NCI-H69 (cell line): ENCODE results near the gene GSTO2.

Experiments
- DNase-seq: peaks from one replicate; lab custom pipeline; 2025; lab: John Stamatoyannopoulos, UW

The GSTO2 gene

DNA sequence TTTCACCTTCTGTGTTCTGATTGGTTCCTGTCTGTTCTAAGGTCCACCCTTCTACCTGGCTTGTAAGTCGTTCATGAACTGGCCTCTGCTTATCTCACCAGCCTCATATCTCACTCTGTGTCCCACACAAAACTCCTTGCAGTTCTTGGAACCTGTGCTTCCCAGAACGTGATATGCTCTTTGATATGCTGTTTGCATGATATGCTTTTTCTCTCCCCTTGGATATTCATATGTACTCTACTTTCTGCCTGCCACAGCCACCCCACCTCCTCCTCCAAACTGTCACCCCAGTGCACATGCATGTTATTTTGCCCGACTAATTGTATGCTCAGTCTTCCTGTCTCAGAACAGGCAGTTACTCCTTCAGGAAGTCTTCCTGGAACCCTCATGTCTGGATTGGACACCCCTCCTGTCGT is 71.1 kb downstream of the GSTO2 start:
- DNase-seq: no peak

DNA sequence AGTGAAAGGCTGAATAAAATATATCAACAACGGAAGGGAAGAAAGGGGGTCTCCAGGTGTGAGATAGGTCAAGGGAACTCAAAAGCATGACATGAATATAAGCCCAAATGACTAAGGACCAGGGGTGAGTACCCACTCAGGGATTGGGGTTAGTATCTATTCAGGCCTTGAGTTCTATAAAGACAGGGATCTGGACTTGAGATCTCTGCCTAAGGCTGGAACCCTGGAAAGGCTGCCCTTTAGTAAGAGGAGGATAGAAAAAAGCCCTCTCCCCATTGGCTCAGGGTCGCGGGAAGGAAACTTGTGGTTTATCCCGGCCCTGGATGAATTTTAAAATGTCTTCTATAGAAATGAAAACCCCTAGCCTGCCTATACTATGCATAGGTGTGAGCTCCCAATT is 71.7 kb downstream of the GSTO2 start:
- DNase-seq: no peak

DNA sequence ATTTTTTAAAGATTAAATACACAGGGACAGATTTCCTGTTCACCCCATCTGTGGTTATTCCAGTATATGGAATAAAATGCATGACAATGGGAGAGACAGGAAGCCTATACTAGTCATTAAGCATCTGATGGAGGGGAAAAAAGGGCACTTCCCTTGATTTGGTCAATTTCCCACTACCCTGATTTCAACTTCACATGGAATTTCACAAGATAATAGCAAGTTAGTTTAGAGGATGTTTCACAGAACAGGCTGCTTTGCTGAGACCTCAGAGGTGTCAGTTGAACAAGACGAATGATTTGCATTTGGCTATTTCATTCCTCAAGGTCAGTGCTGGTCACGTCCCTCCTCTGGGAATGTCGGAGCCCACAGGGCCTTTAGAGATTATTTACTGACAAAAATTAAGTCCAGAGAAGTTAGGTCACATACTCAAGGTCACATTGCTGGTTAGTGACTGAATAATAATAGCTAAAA is 74.0 kb downstream of the GSTO2 start:
- no peak for DNase-seq

DNA sequence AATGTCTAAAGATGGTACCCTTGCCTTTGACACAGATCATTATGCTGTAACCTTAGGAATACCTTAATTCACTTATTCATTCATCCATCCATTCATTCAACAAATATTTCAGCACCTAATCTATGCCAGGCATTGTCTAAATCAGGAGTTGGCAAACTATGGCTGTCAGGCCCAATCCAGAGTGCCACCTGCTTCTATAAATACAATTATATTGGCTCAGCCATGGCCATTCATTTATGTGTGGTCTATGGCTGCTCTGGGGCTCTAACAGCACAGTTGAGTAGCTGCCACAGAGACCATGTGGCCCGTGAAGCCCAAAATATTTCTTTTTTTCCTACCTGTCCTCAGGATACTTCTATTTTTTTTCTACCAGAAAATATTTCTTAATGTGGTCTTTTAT is 75.2 kb downstream of the GSTO2 start:
- DNase-seq: no peak

DNA sequence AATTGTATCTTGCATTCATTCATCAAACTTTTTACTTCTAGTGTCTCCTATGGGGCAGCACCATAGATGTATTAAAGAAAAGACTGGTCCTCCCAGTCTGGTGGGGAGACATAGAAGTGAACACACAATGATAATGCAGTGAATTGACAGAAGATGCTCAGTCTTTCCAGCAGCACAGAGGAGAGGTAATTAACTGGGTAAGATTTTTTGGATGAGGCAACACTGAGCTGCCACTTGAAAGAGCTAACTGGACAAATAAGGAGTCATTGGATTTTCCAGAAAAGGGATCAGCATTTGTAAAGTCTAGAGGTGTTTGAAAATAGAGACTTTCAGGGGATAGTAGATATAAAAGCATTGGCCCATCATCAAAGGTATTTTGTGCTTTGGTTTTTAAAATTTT is 76.5 kb downstream of the GSTO2 start:
- DNase-seq: no peak

DNA sequence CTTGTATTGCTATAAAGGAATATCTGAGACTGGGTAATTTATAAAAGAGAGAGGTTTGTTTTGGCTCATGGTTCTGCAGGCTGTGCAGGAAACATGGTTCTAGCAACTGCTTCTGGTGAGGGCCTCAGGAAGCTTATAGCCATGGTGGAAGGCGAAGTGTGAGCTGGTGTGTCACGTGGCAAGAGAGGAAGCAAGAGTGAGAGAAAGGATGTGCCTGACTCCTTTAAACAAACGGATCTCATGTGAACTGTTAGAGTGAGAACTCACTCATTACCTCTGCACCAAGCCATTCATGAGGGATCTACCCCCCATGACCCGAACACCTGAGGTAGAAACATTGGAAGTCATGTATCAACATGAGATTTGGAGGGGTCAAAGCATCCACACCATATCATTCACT is 77.0 kb downstream of the GSTO2 start:
- no peak for DNase-seq

DNA sequence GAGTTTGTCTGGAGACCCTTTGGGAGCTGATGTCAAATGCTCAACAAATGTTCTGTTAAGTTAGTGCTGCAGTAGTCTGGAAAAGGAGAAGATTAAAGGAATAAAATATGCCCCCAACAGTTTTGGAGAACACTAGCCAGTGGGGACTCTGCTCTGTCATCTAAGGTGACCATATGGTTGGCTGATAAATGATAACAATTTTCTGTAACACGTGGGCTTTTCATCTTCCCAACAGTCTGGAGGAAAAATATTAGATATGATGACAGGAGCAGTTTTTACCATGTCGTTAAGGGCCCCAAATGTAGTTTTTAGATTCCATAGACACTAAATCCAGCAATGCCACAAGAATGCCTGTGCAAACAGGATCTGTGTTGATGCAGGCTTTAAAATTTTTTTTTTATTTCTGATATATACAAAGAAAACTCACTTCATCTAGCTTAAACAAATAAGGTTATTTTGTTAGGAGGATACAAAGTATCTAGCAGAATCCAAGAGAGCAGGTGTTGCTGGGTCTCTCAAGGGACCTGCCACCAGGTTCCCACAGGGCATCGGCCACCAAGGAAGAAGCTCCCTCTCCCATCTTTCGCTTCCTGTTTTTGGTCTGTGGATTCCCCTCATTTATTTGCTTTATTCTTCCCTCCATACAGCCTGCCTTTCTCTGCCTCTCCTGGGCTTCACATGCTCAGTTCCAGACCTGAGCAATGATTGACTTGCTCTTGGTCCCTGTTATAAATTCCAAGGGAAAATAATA is 78.5 kb downstream of the GSTO2 start:
- no peak for DNase-seq

DNA sequence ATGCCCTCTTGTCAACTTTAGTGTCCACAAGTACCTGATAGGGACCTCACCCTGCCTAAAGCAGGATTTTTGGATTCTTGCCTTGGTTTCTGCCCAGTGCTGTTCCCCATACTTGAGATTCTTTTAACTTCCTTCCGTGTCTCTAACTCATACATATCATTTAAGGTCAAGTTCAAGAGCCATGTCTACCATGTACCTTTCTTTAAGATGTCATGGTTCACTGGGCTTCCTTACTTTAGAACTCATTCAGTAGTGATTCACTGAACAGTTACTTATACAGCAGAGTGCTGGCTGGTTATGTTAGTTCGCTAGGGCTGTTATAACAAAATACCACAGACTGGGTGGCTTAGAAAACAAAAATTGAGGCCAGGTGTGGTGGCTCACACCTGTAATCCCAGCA is 79.6 kb downstream of the GSTO2 start:
- no peak for DNase-seq

DNA sequence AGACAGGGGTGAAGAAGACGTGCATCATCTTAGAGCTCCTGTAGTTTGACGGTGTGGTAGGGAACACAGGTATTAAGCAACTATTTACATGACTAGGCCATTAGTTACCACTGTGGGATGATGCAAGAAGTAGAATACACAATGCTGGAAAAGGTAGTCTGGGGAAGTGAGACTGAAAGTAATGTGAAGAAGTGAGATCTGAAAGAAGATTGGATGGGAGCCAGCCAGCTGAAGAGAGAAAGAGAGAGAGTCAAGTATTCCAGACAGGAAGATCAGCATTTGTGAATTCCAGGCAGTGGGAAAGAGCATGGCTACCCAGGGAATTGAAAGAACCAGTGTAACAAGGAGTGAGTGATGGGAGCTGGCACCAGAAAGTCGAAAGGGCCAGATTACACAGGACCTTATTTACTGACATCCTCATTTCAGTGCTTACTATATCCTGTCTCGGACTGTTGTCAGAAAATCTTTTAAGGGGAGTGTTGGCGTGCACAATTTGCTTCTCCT is 80.7 kb downstream of the GSTO2 start:
- DNase-seq: peak; percentile 44

DNA sequence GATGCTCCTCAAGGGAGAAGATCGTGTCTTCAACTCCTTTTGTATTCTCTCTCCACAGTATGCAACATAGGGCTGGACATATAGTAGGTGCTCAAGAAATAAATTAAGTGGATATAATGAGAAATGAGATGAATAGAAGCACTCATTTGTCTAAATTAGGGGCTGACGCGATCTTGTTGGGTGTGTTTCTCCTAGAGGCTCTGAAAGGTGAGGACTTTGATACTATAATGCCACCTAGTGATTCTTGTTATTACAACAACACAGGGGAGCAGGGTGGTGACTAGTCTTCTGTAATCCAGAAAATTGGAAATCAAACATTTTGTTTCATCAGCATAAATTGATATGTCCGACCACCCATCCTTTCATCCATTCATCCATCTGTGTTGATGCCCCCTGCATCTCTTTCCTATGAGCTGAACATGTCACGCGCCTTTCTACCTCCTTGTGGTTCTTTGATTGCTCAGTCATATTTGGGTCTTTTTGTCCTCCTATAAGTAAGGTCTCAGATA is 81.2 kb downstream of the GSTO2 start:
- peak; percentile 80 for DNase-seq

DNA sequence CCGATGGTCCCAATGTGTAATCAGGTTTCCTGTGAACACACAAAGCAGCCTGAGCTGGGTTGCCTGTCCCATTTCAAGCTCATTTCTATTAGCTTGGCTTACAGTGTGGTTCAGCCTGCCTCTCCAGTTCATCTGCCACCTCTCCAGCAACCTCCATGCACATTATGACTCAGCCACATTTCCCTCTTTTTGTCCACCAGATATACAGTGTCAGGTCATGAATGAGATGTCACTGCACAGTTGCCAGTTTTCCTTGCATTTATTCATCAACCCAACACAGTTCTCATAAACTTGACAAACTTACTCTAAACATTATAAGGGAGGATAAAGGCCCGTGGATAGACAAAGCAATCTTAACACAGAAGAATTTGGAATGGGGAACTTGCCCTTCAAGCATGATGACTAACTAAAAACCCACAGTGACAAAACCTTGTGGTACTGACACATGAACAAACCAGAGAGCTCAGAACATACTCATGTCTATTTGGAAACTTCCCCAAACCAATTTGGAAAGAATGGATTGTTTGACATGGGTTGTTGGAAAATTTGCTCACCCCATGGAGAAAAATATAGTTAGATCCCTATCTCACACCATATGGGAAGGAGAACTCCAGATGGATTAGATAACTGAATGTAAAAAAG is 82.2 kb downstream of the GSTO2 start:
- no peak for DNase-seq

DNA sequence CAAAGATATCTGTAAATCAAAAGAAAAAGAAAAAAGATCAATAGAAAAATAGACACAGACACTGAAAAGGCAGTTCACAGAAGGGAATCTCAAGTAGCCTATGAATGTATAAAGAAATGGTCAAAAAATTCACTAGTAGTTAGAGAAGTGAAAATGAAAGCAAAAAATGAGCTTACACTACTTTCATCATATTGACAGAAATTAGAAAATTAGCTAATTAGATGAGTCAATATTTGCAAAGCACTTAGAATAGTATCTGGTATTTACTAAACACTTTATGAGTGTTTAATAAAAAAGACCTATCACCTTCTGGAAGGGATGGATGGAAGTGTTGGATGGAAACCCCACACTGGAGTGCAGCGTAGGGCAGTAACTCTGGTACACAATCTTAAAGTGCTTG is 82.9 kb downstream of the GSTO2 start:
- DNase-seq: peak; percentile 43

DNA sequence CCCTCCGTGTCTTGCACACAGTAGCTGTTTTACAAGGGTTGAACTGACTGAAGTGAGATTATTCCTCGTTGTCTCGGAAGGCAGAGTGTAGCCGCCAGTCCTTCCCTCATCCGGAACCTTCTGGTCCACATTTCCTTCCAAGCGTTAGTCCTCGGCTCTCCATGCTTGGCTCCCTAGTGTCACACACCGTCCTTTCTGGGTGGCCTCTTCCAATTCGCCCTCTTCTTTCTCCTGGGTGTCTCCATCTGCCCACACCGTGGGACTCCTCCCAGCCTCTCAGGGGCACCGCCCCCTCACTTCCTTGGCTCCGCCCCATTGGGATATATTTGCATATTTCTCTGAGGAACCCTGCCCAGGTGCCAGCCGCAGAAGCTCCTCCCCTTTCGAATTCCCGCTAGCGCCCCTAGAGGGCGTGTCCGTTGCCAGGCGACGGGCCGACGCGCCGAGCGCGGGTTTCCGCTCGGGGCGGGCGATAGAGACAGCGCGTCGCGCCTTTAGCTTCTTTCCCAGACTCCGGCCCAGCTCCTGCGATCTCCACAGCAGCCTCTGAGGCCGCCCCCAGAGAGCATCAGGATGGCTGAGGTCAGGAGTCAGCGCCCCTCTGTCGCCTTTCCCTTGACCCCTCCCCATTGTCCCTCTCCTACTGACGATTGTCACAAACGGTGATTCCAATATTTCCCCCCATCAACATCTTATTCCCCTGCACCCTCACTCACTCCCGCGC is 84.5 kb downstream of the GSTO2 start, which contains the start of gene CFAP58:
TSS of gene CFAP58 (plus strand) at position 509 of the 724 bp plus-strand sequence. CDS start at position 574, 65 bp downstream.
- DNase-seq: peak; percentile 95
